HS-27A (cell line): ENCODE results near the gene PCA3.
"Not testable (repeated sequence)": the region's sequence is repeated elsewhere in the genome, so short reads cannot be mapped to it uniquely, and the experiment has no call there.

Experiments
- DNase-seq: peaks from one replicate; pipeline ENCODE4 v3.0.0-alpha.2; 2012; ENCODE audit warnings: low read depth, missing footprints

PCA3 gene

GRCh38 chr9:76764138-76764537 is at the start of gene PCA3:
Gene PCA3 (plus strand): TSS chr9:76764438.
- DNase-seq, result no peak

- DNase-seq, result no peak
Measured at GRCh38 chr9:76716085-76716672, 48.1 kb upstream of the PCA3 start.

- DNase-seq, result no peak
Measured at GRCh38 chr9:76717176-76717575, 47.1 kb upstream of the PCA3 start.

DNA sequence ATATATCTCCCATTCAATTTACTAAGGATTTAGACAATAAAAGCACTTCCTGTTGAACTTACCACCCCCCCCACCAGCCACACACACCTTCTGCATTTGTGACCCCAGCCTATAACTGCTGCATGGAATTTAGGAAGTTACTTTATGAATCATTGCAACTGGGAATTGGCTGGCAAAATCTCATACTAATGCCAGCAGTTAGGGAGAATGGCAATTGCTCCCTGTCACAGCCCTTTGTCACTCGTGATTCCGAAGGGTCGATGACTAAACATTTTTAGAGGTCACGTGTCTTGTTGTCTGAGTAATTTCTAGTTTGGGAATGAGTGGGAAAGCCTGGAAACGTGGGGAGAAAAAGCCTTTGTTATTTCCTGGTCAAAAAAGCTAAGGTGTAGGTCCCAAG is 46.6 kb upstream of the PCA3 start:
- DNase-seq, result peak; percentile 17

- no peak for DNase-seq
Measured at GRCh38 chr9:76718166-76718565, 46.1 kb upstream of the PCA3 start.

DNA sequence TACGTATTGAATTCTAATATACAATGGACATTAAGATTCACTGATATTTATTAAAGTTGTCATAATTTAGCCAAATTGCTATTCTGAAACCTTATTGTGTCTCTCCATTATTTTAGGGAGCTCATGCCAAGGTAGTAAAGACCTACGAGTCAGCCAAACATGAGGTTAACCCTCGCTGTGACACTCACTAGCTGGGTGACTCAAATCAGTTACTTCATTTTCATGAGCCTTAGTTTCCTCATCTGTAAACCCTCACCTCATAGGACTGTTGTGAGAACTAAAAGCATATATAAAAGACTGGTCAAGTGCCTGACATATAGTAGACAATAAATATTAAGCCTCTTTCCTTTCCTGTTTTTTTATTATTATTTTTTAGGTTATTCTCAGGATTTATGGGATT is 44.0 kb upstream of the PCA3 start:
- no peak for DNase-seq

- no peak for DNase-seq
Measured at GRCh38 chr9:76725011-76725546, 39.2 kb upstream of the PCA3 start.

- DNase-seq, result no peak
Measured at GRCh38 chr9:76725885-76726284, 38.4 kb upstream of the PCA3 start.

GRCh38 chr9:76729116-76729515 is 35.1 kb upstream of the PCA3 start:
- no peak for DNase-seq

DNA sequence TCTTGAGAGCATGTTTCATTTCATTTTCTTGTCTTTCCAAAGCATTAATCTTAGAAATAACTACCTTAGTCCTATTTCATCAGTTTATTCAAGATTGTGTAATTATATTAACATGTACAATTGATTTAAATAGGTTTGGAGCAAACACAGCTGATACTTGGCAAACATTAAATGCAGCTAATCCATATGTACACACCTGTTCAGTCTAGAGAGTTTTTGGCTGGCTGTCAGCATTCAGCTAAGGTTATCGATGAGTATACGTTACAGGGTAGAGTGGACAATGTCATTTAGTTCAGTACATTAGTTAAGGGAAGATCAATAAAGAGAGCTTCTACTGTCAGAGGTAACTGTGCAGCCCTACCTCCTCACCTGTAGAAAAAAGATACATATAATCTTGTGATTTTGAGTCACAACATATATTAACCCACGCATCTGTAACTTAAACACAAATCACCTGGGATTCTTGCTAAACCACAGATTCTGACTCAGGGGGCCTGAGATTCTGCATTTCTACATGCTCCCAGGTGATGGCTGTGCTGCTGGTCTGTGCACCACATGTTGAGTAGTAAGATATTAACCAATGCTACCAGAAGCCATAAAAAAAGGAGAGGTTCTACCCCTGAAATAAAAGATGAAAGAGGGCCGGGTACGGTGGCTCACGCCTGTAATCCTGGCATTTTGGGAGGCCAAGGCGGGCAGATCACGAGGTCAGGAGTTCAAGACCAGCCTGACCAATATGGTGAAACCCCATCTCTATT is 34.1 kb upstream of the PCA3 start:
- DNase-seq, result no peak

DNA sequence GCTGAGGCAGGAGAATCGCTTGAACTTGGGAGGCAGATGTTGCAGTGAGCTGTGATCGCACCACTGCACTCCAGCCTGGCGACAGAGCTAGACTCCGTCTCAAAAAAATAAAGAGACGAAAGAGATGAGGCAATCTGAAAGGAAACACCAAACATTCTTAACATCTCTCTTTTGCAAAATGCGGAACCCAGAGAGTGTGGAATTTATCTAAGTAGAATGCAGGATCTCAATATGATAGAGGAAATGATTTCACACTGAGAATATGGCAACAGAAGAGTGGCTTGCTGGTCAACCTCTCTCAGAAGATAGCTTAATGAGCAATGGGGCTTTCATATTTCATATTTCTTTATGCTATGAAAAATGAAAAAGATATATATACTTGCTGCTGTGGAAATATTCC is 33.4 kb upstream of the PCA3 start:
- no peak for DNase-seq

DNA sequence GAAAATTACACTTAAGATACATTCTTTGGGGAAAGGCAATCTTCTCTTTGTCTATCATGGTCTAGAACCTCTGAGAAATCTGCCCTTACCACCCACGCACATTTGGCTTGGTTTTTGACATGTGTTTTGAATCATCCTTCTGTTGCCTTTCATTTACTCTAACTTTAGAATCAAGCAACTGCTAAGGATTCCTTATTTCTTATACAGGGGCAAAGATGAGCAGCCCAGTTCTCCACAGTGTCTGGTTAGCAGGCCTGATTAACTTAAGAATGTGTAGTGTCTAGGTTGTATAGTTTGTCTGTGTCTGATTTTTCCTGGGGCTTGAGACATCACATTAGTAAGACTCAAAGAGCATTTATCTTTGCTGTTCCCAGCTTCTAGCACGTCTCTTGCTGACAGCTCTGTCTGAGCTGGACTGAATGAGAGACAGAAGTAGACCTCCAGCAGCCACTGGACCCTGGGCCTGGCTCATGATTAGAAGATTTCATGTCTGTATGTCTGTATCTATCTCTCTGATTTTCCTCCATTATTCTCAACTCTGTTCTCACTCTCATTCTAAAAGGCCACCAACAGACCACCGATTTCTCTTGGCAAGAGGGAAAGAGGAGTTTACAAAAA is 31.8 kb upstream of the PCA3 start:
- DNase-seq, result no peak

DNA sequence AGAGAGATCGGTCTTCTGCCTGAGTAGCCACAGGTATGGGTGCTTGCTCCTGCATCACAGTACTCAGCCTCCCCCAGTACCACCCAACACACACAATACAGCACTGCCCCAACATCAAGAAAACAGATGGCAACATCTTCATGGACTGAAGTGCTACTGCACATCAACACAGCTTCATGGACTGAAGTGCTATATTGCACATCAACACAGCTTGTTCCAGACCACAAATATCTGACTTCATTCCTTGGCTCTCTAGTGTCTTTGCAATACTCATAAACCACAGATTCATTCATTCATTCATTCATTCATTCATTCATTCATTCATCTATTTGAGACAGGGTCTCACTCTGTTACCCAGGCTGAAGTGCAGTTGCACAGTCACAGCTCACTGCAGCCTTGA is 31.1 kb upstream of the PCA3 start:
- no peak for DNase-seq

DNA sequence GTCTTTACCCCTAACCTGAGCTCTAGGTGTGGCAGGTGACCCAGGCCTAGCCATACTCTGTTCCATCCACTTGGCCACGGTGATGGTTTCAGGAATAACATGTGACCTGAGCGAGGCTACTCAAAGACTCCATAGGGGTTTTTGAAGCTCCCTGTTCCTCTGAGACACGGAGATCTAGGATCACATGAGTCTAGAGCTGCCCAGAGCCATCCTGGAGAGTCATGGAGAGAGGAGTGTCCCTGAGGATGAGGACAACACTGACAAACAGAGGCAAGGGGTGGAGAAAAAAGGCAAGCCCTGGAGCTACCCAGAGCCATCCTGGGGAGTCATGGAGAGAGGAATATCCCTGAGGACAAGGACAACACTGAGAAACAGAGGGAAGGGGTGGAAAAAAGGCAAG is 29.5 kb upstream of the PCA3 start:
- no peak for DNase-seq

- DNase-seq, result no peak
Measured at GRCh38 chr9:76737154-76737902, 26.9 kb upstream of the PCA3 start.

DNA sequence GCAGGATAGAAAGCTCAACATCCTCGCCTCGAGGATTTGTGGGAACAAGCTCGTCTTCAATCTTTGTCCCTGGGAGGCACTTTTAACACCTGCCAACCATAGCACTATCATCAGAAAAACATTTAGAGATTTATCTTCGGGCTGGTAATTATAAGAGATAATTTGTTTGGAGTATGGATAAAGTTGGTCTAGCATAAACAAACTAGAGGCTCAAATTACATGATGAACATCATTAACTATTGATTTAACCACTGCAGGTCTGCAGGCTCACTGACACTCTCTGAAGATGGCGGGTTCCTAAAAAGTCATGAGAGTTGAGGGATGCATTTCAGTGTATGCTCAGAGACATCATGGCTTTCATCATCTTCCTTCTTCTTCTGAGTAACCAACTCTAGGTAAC is 25.8 kb upstream of the PCA3 start:
- no peak for DNase-seq

GRCh38 chr9:76741524-76741923 is 22.7 kb upstream of the PCA3 start:
- DNase-seq, result no peak

DNA sequence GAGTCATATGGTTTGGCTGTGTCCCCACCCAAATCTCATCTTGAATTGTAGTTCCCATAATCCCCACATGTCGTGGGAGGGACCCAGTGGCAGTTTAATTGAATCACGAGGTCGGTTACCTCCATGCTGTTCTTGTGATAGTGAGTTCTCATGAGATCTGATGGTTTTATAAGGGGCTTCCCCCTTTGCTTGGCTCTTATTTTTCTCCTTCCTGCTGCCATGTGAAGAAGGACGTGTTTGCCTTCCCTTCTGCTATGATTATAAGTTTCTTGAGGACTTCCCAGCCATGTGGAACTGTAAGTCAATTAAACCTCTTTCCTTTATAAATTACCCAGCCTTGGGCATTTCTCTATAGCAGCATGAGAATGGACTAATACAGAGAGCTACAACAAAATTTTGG is 21.3 kb upstream of the PCA3 start:
- DNase-seq, result not testable (repeated sequence)

DNA sequence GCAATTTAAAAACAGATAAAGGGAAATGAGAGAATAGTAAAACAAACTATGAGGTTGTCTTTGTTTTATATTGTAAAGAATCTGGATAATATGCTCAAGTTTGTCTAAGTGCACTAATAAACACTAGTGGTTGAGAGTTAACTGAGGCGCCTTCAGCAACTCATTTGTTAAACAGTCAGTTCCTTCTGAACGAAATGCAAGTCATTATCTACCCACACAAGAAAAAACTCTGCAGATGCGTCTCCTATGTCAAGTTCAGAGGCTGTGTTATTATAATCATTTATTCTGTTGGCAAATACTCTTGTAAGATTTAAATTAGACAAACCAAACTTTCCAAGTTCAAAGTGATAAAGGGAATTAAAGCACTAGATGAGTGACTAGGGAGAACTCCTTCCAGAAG is 20.3 kb upstream of the PCA3 start:
- DNase-seq, result no peak

DNA sequence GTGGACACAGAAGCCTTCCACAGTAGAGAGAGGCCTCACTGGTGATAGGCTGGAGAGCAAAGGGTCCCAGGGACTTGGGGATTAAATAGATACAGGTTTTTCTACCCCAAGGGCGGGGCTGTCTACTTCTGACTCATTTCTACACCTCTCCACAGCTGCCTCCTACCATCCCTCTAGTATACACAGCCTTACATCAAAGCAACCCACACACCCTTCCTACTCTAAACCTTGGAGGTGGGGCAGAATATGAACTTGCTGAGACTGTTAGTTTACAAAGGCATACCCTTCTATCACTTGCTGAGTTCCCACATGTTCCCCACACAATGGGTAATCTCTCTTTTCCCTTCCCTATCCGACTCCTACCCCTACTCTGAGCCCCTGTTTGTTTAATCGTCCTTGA is 19.9 kb upstream of the PCA3 start:
- no peak for DNase-seq

DNA sequence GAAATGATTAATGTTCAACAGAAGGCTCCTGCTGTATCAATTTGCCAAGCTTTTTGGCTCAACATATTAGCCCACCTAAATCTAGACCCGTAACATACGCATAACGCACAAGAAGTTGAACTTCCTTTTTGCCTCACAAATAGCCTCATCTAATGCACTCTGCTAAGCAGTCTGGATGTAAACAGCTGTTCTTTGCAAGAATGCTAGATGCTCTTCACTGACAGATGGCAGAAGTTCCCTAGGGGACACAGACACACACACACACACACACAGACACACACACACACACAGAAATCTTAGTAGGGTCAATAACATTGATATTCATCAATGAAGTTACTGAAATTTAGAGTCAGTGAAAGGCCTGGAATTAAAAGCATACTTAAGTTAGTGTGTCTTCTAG is 13.2 kb upstream of the PCA3 start:
- no peak for DNase-seq

GRCh38 chr9:76756268-76756640 is 8.0 kb upstream of the PCA3 start:
- no peak for DNase-seq
